ENCODE results near the gene ITPR3.

DNA sequence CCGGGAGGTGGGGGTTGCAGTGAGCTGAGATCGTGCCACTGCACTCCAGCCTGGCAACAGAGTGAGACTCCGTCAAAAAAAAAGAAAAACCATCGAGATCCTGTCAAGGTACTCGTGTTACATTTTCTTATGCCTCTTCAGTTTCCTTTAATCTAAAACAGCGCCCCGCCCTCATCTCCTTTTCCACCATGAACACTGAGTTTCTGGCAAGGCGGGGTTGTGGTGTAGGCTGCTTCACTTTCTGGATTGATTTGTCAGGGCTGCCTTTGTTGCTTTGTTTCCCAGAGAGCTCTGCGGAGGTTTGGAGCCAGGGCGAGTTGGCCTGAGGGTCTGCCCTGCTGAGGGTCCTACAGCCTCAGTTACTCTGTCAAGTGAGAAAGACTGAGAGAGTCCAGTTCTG is 8.9 kb downstream of the ITPR3 start:
- no peak for TF ChIP-seq CTCF (IDR thresholded peaks at IDR 0.05)
- TF ChIP-seq POLR2A (IDR thresholded peaks at IDR 0.05), result no peak
- no peak for TF ChIP-seq POLR2AphosphoS5 (IDR thresholded peaks at IDR 0.05)
- no peak for TF ChIP-seq EP300 (IDR thresholded peaks at IDR 0.05; ENCODE audit: low read depth)

Measured in transverse colon (tissue), 4 donors.